Ishikawa (cell line): ENCODE measurements around the gene ANKRD27.

ENCODE experiments used
- CEBPB ChIP-seq: IDR thresholded peaks from 2 replicates; pipeline ENCODE4 v1.6.1; 2012
- EGR1 ChIP-seq: IDR thresholded peaks from 2 replicates; pipeline ENCODE4 v1.6.1; 2012
- EP300 ChIP-seq: IDR thresholded peaks from 2 replicates; pipeline ENCODE4 v1.6.1; 2012; ENCODE audit warnings: borderline replicate concordance
- RAD21 ChIP-seq: IDR thresholded peaks from 2 replicates; pipeline ENCODE4 v1.6.1; 2012; ENCODE audit warnings: low read depth
- TAF1 ChIP-seq: IDR thresholded peaks from 2 replicates; pipeline ENCODE4 v1.6.1; 2012; ENCODE audit warnings: low read depth, mild to moderate bottlenecking
- YY1 ChIP-seq: IDR thresholded peaks from 2 replicates; pipeline ENCODE4 v1.6.1; 2012; ENCODE audit warnings: low read depth
- TF ChIP-seq, protein P1 (sequence below): IDR thresholded peaks from 2 replicates; pipeline ENCODE4 v1.6.1; 2012; ENCODE audit warnings: low read depth, mild to moderate bottlenecking
- TF ChIP-seq, protein P2 (sequence below): IDR thresholded peaks from 2 replicates; pipeline ENCODE4 v1.6.1; 2012
- TF ChIP-seq, protein P3 (sequence below): IDR thresholded peaks from 2 replicates; pipeline ENCODE4 v1.6.1; 2012

DNA sequence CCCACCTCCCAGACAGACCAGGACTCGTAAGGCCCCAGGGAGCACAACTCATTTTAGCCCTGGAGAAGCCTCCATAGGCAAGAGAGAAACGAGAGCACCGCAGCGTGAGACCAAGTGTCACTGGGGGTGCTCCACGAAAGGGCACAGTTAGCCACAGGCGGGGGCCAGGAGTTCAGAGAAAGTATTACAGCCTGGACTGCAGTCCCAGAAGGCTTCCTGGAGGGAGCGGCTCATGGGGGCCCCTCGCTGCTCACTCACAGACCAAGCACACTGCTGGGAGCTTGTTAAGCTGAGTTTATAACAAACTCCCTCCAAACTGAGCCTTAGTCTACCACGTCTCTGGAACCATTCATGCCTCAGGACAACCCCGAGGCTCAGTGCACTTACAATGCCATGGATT, 16.5 kb downstream of the ANKRD27 start:
- no peak for TF ChIP-seq EGR1
- TF ChIP-seq RAD21: no peak
- no peak for TF ChIP-seq TAF1
- TF ChIP-seq, protein P1, sequence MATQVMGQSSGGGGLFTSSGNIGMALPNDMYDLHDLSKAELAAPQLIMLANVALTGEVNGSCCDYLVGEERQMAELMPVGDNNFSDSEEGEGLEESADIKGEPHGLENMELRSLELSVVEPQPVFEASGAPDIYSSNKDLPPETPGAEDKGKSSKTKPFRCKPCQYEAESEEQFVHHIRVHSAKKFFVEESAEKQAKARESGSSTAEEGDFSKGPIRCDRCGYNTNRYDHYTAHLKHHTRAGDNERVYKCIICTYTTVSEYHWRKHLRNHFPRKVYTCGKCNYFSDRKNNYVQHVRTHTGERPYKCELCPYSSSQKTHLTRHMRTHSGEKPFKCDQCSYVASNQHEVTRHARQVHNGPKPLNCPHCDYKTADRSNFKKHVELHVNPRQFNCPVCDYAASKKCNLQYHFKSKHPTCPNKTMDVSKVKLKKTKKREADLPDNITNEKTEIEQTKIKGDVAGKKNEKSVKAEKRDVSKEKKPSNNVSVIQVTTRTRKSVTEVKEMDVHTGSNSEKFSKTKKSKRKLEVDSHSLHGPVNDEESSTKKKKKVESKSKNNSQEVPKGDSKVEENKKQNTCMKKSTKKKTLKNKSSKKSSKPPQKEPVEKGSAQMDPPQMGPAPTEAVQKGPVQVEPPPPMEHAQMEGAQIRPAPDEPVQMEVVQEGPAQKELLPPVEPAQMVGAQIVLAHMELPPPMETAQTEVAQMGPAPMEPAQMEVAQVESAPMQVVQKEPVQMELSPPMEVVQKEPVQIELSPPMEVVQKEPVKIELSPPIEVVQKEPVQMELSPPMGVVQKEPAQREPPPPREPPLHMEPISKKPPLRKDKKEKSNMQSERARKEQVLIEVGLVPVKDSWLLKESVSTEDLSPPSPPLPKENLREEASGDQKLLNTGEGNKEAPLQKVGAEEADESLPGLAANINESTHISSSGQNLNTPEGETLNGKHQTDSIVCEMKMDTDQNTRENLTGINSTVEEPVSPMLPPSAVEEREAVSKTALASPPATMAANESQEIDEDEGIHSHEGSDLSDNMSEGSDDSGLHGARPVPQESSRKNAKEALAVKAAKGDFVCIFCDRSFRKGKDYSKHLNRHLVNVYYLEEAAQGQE: no peak
- TF ChIP-seq, protein P2, sequence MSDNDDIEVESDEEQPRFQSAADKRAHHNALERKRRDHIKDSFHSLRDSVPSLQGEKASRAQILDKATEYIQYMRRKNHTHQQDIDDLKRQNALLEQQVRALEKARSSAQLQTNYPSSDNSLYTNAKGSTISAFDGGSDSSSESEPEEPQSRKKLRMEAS: no peak
- TF ChIP-seq YY1: no peak
- no peak for TF ChIP-seq EP300
- TF ChIP-seq, protein P3, sequence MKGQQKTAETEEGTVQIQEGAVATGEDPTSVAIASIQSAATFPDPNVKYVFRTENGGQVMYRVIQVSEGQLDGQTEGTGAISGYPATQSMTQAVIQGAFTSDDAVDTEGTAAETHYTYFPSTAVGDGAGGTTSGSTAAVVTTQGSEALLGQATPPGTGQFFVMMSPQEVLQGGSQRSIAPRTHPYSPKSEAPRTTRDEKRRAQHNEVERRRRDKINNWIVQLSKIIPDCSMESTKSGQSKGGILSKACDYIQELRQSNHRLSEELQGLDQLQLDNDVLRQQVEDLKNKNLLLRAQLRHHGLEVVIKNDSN: no peak
- no peak for TF ChIP-seq CEBPB
